AG09309 (cell line): ENCODE results near the gene FNDC10.

Experiments used
- DNase-seq: peaks from one replicate; pipeline ENCODE4 v3.0.0-alpha.2; 2010; ENCODE audit warnings: low read depth
- H3K4me3 ChIP-seq: 2 replicates; pipeline ENCODE4 v1.5.1; 2011; ENCODE audit warnings: mild to moderate bottlenecking, low read depth, low read length, moderate library complexity; ENCODE audit not compliant: control insufficient read depth
- TF ChIP-seq, protein P1 (sequence below): IDR thresholded peaks from 2 replicates; pipeline ENCODE4 v1.5.1; 2011; ENCODE audit warnings: mild to moderate bottlenecking, low read depth, low read length, inconsistent platforms; ENCODE audit not compliant: insufficient read depth, control insufficient read depth; ENCODE audit errors: missing control alignments

Gene FNDC10

GRCh38 chr1:1548591-1548990 is 51.3 kb downstream of the FNDC10 start:
- TF ChIP-seq, protein P1, sequence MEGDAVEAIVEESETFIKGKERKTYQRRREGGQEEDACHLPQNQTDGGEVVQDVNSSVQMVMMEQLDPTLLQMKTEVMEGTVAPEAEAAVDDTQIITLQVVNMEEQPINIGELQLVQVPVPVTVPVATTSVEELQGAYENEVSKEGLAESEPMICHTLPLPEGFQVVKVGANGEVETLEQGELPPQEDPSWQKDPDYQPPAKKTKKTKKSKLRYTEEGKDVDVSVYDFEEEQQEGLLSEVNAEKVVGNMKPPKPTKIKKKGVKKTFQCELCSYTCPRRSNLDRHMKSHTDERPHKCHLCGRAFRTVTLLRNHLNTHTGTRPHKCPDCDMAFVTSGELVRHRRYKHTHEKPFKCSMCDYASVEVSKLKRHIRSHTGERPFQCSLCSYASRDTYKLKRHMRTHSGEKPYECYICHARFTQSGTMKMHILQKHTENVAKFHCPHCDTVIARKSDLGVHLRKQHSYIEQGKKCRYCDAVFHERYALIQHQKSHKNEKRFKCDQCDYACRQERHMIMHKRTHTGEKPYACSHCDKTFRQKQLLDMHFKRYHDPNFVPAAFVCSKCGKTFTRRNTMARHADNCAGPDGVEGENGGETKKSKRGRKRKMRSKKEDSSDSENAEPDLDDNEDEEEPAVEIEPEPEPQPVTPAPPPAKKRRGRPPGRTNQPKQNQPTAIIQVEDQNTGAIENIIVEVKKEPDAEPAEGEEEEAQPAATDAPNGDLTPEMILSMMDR, result no peak

More at GRCh38 chr1:1548591-1548990, 51.3 kb downstream of the FNDC10 start:
- DNase-seq, result no peak
- H3K4me3 ChIP-seq, result no peak overlapping the region
